K562 (cell line): ENCODE data around the gene APOM. TPM values are rescaled to one million over a fixed set of nuclear protein-coding genes. Genes with fewer than 3 reads are reported as not detected.

Experiments used
- CREM ChIP-seq: IDR thresholded peaks from 2 replicates; pipeline ENCODE4 v1.6.1; 2014; ENCODE audit warnings: antibody characterized with exemption, low read depth
- GTF2F1 ChIP-seq: IDR thresholded peaks from 2 replicates; pipeline ENCODE4 v1.6.1; 2011; ENCODE audit warnings: low read depth, low read length, improper control_type of control experiment
- ZKSCAN1 ChIP-seq: fragments of 150-350 bp; IDR thresholded peaks from 2 replicates; pipeline ENCODE4 v1.6.1; 2016; ENCODE audit warnings: low read depth, low read length
- polyA plus RNA-seq, 8 experiments: library from polyadenylated mRNA; depleted of rRNA in 4 of 8; stranded (reverse) in 5 of 8; unstranded in 3 of 8; fragments of >200 nt; fragmentation: Nextera tagmentation in 2 of 8; fragmentation: Illumina TruSeq in 1 of 8; extraction: Ambion mirVana in 2 of 8; extraction: Trizol in 1 of 8; gene quantifications; 2 replicates each; pipeline versions ENCODE4 v1.2.1 to v1.2.3, GENCODE V29; 2011 to 2014; ENCODE audit warnings: inconsistent platforms in 1 of 8, missing spikeins in 1 of 8
- total RNA-seq, 7 experiments: library from RNA; depleted of rRNA in 6 of 7; stranded (reverse); fragments of >200 nt in 6 of 7; fragmentation: Illumina TruSeq in 2 of 7; extraction: Trizol in 2 of 7; gene quantifications; 2 replicates each; pipeline versions ENCODE4 v1.2.1 to v1.2.3, GENCODE V29; 2011 to 2021; ENCODE audit warnings: low replicate concordance in 1 of 7
- TF ChIP-seq, protein P1 (sequence below), 2 experiments: fragments of 450-650 bp; IDR thresholded peaks; 2 replicates each; pipeline ENCODE4 v1.6.1; 2016
- TF ChIP-seq, protein P2 (sequence below): fragments of 250-450 bp; sonication (Bioruptor Pico); IDR thresholded peaks from 2 replicates; pipeline ENCODE4 v1.4.0; 2020; ENCODE audit warnings: mild to moderate bottlenecking, moderate library complexity, borderline replicate concordance
- TF ChIP-seq, protein P3 (sequence below): fragments of 450-650 bp; IDR thresholded peaks from 2 replicates; pipeline ENCODE4 v1.6.1; 2016; ENCODE audit warnings: mild to moderate bottlenecking

Gene APOM
- total and polyA plus RNA-seq, 9 of the 15 experiments (the other 6 are each of a cell fraction or from before 2014, with no cell fraction given): 5.7 to 24.3 (median 10.4) TPM

DNA sequence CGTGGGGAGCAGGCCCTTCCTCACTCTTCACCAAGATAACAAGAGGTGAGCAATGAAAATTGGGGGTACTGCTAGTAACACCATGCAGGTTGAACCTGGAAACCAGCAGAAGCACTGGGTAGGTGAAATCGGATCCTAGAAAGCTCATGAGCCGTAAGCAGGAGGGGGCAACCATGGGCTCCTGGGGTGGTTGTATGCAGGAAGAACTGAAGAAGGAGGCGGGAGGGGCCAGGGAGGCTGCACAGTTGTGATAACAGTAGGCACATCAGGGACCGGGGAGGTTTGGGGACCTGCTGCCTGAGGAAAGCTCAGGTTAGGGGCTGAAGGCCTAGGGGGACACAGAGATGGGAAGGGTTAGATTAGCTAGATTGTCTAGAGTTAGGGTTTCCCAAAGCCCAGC, 30.8 kb downstream of the APOM start (continued):
- TF ChIP-seq CREM: 0 out of 2 replicates have a peak, but pooled peaks have one; percentile 44
- no peak for TF ChIP-seq GTF2F1
- TF ChIP-seq ZKSCAN1: peak; percentile 26; the same call in 1 of the 2 replicates
- TF ChIP-seq, protein P1, sequence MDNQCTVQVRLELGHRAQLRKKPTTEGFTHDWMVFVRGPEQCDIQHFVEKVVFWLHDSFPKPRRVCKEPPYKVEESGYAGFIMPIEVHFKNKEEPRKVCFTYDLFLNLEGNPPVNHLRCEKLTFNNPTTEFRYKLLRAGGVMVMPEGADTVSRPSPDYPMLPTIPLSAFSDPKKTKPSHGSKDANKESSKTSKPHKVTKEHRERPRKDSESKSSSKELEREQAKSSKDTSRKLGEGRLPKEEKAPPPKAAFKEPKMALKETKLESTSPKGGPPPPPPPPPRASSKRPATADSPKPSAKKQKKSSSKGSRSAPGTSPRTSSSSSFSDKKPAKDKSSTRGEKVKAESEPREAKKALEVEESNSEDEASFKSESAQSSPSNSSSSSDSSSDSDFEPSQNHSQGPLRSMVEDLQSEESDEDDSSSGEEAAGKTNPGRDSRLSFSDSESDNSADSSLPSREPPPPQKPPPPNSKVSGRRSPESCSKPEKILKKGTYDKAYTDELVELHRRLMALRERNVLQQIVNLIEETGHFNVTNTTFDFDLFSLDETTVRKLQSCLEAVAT (IDR thresholded peaks at IDR 0.05): 0 out of 4 replicates have a peak, but pooled peaks of 1 of the 2 experiments have one; percentile 12
- TF ChIP-seq, protein P2, sequence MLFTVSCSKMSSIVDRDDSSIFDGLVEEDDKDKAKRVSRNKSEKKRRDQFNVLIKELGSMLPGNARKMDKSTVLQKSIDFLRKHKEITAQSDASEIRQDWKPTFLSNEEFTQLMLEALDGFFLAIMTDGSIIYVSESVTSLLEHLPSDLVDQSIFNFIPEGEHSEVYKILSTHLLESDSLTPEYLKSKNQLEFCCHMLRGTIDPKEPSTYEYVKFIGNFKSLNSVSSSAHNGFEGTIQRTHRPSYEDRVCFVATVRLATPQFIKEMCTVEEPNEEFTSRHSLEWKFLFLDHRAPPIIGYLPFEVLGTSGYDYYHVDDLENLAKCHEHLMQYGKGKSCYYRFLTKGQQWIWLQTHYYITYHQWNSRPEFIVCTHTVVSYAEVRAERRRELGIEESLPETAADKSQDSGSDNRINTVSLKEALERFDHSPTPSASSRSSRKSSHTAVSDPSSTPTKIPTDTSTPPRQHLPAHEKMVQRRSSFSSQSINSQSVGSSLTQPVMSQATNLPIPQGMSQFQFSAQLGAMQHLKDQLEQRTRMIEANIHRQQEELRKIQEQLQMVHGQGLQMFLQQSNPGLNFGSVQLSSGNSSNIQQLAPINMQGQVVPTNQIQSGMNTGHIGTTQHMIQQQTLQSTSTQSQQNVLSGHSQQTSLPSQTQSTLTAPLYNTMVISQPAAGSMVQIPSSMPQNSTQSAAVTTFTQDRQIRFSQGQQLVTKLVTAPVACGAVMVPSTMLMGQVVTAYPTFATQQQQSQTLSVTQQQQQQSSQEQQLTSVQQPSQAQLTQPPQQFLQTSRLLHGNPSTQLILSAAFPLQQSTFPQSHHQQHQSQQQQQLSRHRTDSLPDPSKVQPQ (CRISPR knock-in tag): peak; percentile 10; the same call in 1 of the 2 replicates
- TF ChIP-seq, protein P3, sequence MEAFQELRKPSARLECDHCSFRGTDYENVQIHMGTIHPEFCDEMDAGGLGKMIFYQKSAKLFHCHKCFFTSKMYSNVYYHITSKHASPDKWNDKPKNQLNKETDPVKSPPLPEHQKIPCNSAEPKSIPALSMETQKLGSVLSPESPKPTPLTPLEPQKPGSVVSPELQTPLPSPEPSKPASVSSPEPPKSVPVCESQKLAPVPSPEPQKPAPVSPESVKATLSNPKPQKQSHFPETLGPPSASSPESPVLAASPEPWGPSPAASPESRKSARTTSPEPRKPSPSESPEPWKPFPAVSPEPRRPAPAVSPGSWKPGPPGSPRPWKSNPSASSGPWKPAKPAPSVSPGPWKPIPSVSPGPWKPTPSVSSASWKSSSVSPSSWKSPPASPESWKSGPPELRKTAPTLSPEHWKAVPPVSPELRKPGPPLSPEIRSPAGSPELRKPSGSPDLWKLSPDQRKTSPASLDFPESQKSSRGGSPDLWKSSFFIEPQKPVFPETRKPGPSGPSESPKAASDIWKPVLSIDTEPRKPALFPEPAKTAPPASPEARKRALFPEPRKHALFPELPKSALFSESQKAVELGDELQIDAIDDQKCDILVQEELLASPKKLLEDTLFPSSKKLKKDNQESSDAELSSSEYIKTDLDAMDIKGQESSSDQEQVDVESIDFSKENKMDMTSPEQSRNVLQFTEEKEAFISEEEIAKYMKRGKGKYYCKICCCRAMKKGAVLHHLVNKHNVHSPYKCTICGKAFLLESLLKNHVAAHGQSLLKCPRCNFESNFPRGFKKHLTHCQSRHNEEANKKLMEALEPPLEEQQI: no peak
- TF ChIP-seq, all 486 proteins: peak for 69
